GM21717 (cell line): ENCODE measurements around the gene TMEM176B.

Source experiments
- ATAC-seq: cut with Tn5 transposase; IDR thresholded peaks from one replicate; pipeline ENCODE4 v1.9.1; 2021; ENCODE audit warnings: mild to moderate bottlenecking, moderate library complexity; ENCODE audit not compliant: unreplicated experiment

The TMEM176B gene

GRCh38 chr7:150754951-150755350 lies 45.2 kb downstream of the TMEM176B start:
- ATAC-seq = no peak

DNA sequence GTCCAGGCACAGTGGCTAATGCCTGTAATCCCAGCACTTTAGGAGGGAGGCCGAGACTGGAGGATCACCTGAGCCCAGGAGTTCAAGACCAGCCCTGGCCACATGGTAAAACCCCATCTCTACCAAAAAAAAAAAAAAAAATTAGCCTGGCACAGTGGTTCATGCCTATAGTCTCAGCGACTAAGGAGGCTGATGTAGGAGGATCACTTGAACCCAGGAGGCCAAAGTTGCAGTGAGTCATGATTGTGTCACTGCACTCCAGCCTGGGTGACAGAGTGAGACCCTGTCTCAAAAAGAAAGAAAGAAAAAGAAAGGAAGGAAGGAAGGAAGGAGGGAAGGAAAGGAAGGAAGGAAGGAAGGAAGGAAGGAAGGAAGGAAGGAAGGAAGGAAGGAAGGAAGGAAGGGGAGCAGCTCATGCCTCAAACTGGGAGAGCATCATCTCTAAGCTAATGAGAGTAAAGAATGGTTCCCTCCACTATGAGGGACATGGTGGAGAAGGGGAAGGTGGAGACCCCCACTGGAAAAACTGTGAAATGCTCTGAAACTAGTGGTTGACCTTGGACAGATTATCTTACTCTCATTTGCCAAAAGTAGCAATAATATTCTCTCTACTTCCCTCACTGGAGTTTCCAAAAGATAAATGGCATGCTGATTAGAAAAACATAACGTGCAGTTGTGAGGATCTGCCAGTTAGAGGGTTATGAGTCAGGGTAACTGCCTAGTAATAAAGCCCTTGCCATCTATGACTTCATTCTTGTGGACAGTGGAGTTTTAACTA lies 46.1 kb downstream of the TMEM176B start:
- no peak for ATAC-seq

DNA sequence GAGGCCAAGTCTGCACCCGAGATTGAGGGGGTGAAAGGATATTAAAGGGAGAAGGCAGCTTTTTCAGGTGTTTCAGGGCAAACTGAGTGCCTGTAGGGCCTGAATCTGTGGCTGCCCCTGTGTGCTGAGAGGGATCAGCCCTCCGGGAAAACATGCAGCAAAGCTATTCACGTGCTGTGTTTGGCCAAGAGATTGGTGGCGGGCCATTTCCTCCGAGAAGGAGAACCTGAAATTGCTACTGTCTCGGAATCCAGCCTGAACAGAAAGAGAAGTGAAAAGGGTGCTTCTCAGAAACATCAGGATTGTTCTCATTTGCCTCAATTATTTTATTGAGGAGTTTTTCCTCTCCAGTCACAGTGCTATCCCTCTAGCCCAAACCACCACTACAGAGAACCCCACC lies 46.9 kb downstream of the TMEM176B start:
- no peak for ATAC-seq

GRCh38 chr7:150751702-150752101 lies 48.5 kb downstream of the TMEM176B start:
- no peak for ATAC-seq

DNA sequence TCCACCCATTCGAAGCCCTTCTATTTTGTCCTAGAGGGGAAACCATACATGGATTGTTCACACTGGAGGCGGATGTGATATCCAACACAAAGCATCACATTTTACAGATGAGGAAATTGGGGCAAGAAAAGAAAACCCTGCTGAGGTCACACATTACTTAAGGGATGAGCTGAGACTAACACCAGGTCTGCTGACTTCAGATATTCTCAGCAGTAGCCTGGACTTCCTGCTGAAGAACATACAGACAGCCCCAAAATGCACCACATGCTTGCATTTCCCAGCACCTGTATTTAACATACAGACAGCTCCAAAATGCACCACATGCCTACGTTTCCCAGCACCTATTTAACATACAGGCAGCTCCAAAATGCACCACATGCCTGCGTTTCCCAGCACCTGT lies 51.8 kb downstream of the TMEM176B start:
- no peak for ATAC-seq

DNA sequence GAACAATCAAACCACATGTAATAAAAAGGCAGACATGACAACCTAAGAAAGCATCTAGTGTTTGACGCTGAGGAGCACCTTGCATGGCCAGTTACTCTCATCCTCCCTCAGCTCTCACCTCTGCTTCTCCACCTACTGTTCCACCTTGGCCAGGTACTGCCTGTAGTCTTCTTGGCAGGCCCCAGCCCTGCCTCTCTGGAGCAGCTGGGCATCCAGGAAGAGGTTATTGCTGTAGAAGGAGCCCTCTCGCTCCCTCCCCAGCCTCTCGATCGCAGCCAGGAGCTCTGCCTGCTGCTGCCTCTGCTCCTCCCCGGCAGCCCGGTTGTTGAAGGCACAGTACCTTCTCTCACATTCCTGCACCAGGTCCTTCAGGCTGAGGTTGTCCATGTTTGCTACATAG lies 53.2 kb downstream of the TMEM176B start:
- no peak for ATAC-seq

DNA sequence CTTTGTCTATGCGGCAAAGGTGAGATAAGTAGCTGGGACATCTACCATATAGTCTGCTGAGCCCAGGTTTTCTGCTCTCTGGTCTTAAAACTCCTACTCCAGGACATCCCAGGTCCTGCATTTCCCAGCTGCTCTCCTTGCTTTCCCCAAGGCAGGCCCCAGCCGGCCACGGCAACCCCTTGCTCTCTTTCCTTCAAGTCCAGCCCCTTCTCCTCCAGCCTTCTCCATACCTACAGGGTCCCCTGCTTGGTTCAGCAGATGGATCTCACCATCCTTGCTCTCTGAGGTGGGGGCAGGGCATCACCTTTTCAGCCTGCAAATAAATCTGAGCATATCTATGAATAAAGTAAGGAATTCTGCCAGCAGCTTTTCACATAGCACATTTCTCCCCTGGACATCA lies 54.3 kb downstream of the TMEM176B start:
- ATAC-seq = no peak

GRCh38 chr7:150745086-150745485 lies 55.1 kb downstream of the TMEM176B start:
- ATAC-seq = no peak

DNA sequence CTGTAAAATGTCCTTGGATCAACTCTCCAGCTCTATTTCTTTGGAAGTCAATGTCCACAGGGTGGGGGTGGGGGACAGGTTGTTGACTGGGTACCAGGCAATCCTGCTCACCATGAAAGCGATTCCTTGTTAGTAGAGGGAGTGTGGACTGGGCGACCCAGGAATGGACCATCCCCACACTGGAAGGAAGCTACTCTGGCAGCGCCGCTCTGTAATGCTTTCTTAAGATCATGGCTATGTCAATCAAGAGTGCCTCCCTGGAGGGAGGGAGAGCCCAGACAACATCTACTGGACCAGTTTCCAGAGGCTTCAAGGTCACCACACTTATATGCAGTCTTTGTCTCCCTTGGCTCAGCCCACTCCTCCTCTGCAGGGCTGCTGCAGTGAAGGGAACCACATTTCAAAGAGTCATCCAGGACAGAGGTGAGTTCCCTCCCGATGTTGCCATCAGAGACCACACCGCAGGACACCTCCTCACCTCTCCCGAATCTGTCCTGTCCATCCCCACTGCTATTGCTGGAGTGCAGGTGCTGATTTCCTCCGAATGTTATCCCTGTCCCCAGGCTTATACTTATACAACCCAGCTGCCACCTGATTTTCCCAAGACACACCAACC lies 56.0 kb downstream of the TMEM176B start:
- ATAC-seq = no peak

- ATAC-seq = no peak
Measured at GRCh38 chr7:150742286-150742968, 57.7 kb downstream of the TMEM176B start.
